Measurements from ENCODE around the gene IGF2BP2. TPM values are rescaled to one million over a fixed set of nuclear protein-coding genes. Genes with fewer than 3 reads are reported as not detected.

IGF2BP2 gene
- total and polyA plus RNA-seq, 2 experiments from 2014 or later: 88.9 to 91.8 TPM

GRCh38 chr3:185613016-185613415, 211.8 kb downstream of the IGF2BP2 start:
- Histone ChIP-seq H2AFZ (no peak overlapping the region), H3K9me2 (replicated peaks; ENCODE audit: insufficient read depth) (no peaks in the 10 kb centered on the region), H3K36me3 (replicated peaks; ENCODE audit: insufficient read depth, low read depth) (no peaks in the 10 kb centered on the region), H3K27me3 (no peaks in the 10 kb centered on the region), H3K27ac (no peak overlapping the region), H4K20me1 (ENCODE audit: insufficient read depth, poor library complexity, severe bottlenecking) (no peaks in the 10 kb centered on the region), H3K4me3 (no peak overlapping the region), H3K4me1 (ENCODE audit: insufficient read depth) (no peaks in the 10 kb centered on the region), H3K9me3 (ENCODE audit: low read depth) (no peaks in the 10 kb centered on the region), H3K79me2 (no peaks in the 10 kb centered on the region), H3K4me2 (no peak overlapping the region)
- 78% methylated on average over 6 of the region's 6 CpGs for WGBS (ENCODE audit: low lambda C conversion rate, missing lambda C conversion rate)
- TF ChIP-seq EZH2 (IDR thresholded peaks at IDR 0.05; ENCODE audit: borderline replicate concordance) (no peak), EZH2phosphoT487 (IDR thresholded peaks at IDR 0.05; ENCODE audit: low read depth, severe bottlenecking, unreplicated experiment) (no peak), CTCF (IDR thresholded peaks at IDR 0.05; ENCODE audit: poor library complexity) (no peak)
- DNase-seq (ENCODE audit: low spot score): no peak

- WGBS (ENCODE audit: low lambda C conversion rate, missing lambda C conversion rate): 82% methylated on average over 4 of the region's 4 CpGs
- H3K4me3 ChIP-seq: no peak overlapping the region
These were observed 218.6 kb downstream of the IGF2BP2 start for GRCh38 chr3:185606196-185606595.

GRCh38 chr3:185605566-185605965, 219.3 kb downstream of the IGF2BP2 start:
- Histone ChIP-seq H3K9me3 (ENCODE audit: low read depth) (no peaks in the 10 kb centered on the region), H3K27ac (no peak overlapping the region), H2AFZ (no peak overlapping the region), H4K20me1 (ENCODE audit: insufficient read depth, poor library complexity, severe bottlenecking) (no peaks in the 10 kb centered on the region), H3K36me3 (replicated peaks; ENCODE audit: insufficient read depth, low read depth) (peaks cover 3% of the 10 kb centered on the region), H3K9me2 (replicated peaks; ENCODE audit: insufficient read depth) (no peaks in the 10 kb centered on the region), H3K4me2 (no peak overlapping the region), H3K79me2 (peaks cover 4% of the 10 kb centered on the region), H3K27me3 (no peaks in the 10 kb centered on the region), H3K4me3 (no peak overlapping the region), H3K4me1 (ENCODE audit: insufficient read depth) (no peaks in the 10 kb centered on the region)
- TF ChIP-seq EZH2phosphoT487 (IDR thresholded peaks at IDR 0.05; ENCODE audit: low read depth, severe bottlenecking, unreplicated experiment): no peak
- no peak for TF ChIP-seq CTCF (IDR thresholded peaks at IDR 0.05; ENCODE audit: poor library complexity)
- no peak for TF ChIP-seq EZH2 (IDR thresholded peaks at IDR 0.05; ENCODE audit: borderline replicate concordance)
- DNase-seq (ENCODE audit: low spot score): no peak

More at GRCh38 chr3:185606196-185606595, 218.6 kb downstream of the IGF2BP2 start:
- H4K20me1 ChIP-seq (ENCODE audit: insufficient read depth, poor library complexity, severe bottlenecking): no peaks in the 10 kb centered on the region
- H2AFZ ChIP-seq: no peak overlapping the region
- no peak for DNase-seq (ENCODE audit: low spot score)
- H3K27me3 ChIP-seq: no peaks in the 10 kb centered on the region
- no peak overlapping the region for H3K4me2 ChIP-seq
- no peaks in the 10 kb centered on the region for H3K9me2 ChIP-seq (replicated peaks; ENCODE audit: insufficient read depth)
- peaks cover 3% of the 10 kb centered on the region for H3K36me3 ChIP-seq (replicated peaks; ENCODE audit: insufficient read depth, low read depth)
- H3K9me3 ChIP-seq (ENCODE audit: low read depth): no peaks in the 10 kb centered on the region
- H3K79me2 ChIP-seq: peaks cover 4% of the 10 kb centered on the region
- H3K4me1 ChIP-seq (ENCODE audit: insufficient read depth): no peaks in the 10 kb centered on the region
- TF ChIP-seq EZH2 (IDR thresholded peaks at IDR 0.05; ENCODE audit: borderline replicate concordance) (no peak), CTCF (IDR thresholded peaks at IDR 0.05; ENCODE audit: poor library complexity) (no peak), EZH2phosphoT487 (IDR thresholded peaks at IDR 0.05; ENCODE audit: low read depth, severe bottlenecking, unreplicated experiment) (no peak)
- H3K27ac ChIP-seq: no peak overlapping the region

- Histone ChIP-seq H3K27ac (no peak overlapping the region), H3K9me3 (ENCODE audit: low read depth) (no peaks in the 10 kb centered on the region), H3K4me3 (no peak overlapping the region), H3K4me2 (no peak overlapping the region), H3K36me3 (replicated peaks; ENCODE audit: insufficient read depth, low read depth) (no peaks in the 10 kb centered on the region), H3K9me2 (replicated peaks; ENCODE audit: insufficient read depth) (no peaks in the 10 kb centered on the region), H3K79me2 (peaks cover 6% of the 10 kb centered on the region), H4K20me1 (ENCODE audit: insufficient read depth, poor library complexity, severe bottlenecking) (no peaks in the 10 kb centered on the region), H3K27me3 (no peaks in the 10 kb centered on the region), H2AFZ (no peak overlapping the region), H3K4me1 (ENCODE audit: insufficient read depth) (no peaks in the 10 kb centered on the region)
- no peak for DNase-seq (ENCODE audit: low spot score)
- WGBS (ENCODE audit: low lambda C conversion rate, missing lambda C conversion rate): 95% methylated on average over 4 of the region's 4 CpGs
- no peak for TF ChIP-seq EZH2 (IDR thresholded peaks at IDR 0.05; ENCODE audit: borderline replicate concordance)
- TF ChIP-seq CTCF (IDR thresholded peaks at IDR 0.05; ENCODE audit: poor library complexity): no peak
- no peak for TF ChIP-seq EZH2phosphoT487 (IDR thresholded peaks at IDR 0.05; ENCODE audit: low read depth, severe bottlenecking, unreplicated experiment)
These were observed 229.3 kb downstream of the IGF2BP2 start for GRCh38 chr3:185595526-185595925.

Measured in hepatocyte (in vitro differentiated cells).